GM21360 (cell line): Measurements from ENCODE around the gene LRP1-AS.
"Not testable (repeated sequence)": the region's sequence is repeated elsewhere in the genome, so short reads cannot be mapped to it uniquely, and the experiment has no call there.

ENCODE experiments used
- ATAC-seq: cut with Tn5 transposase; IDR thresholded peaks from one replicate; pipeline ENCODE4 v1.9.1; 2021; ENCODE audit warnings: mild to moderate bottlenecking, moderate library complexity; ENCODE audit not compliant: unreplicated experiment

The LRP1-AS gene

GRCh38 chr12:57124261-57124877 is 23.1 kb downstream of the LRP1-AS start:
- no peak for ATAC-seq

- no peak for ATAC-seq
These were observed 23.6 kb downstream of the LRP1-AS start for GRCh38 chr12:57123813-57124212.

GRCh38 chr12:57120718-57121117 is 26.7 kb downstream of the LRP1-AS start:
- not testable (repeated sequence) for ATAC-seq

- no peak for ATAC-seq
These were observed 27.9 kb downstream of the LRP1-AS start for GRCh38 chr12:57119294-57120085.

GRCh38 chr12:57118711-57119271 is 28.6 kb downstream of the LRP1-AS start:
- no peak for ATAC-seq

- no peak for ATAC-seq
These were observed 30.7 kb downstream of the LRP1-AS start for GRCh38 chr12:57116580-57117281.

GRCh38 chr12:57112492-57113294 is 34.7 kb downstream of the LRP1-AS start:
- peak; percentile 56 for ATAC-seq

- ATAC-seq, result peak; percentile 31
These were observed 36.2 kb downstream of the LRP1-AS start, which contains the start of gene STAT6 for GRCh38 chr12:57111031-57111734. STAT6 (minus strand) TSS chr12:57111362; CDS start chr12:57108278, 3,084 bp downstream.

- ATAC-seq, result peak; percentile 48
These were observed 37.1 kb downstream of the LRP1-AS start for GRCh38 chr12:57110104-57111030.

GRCh38 chr12:57109207-57110103 is 38.0 kb downstream of the LRP1-AS start:
- no peak for ATAC-seq

GRCh38 chr12:57107456-57108155 is 39.8 kb downstream of the LRP1-AS start:
- ATAC-seq, result no peak

GRCh38 chr12:57106021-57106708 is 41.3 kb downstream of the LRP1-AS start:
- no peak for ATAC-seq

GRCh38 chr12:57105011-57105753 is 42.2 kb downstream of the LRP1-AS start:
- no peak for ATAC-seq

GRCh38 chr12:57104292-57104910 is 43.0 kb downstream of the LRP1-AS start:
- ATAC-seq, result no peak

- no peak for ATAC-seq
These were observed 43.6 kb downstream of the LRP1-AS start for GRCh38 chr12:57103856-57104255.
